NCI-H748 treated with DMSO at 0.1 percent for 48 hours (cell line): ENCODE results near the gene NPC2.
"Not testable (repeated sequence)": the region's sequence is repeated elsewhere in the genome, so short reads cannot be mapped to it uniquely, and the experiment has no call there.

Experiments
- DNase-seq: peaks from one replicate; lab custom pipeline; 2025; lab: John Stamatoyannopoulos, UW

NPC2 gene

GRCh38 chr14:74492776-74493342 is at the start of gene NPC2:
NPC2 (minus strand) TSS chr14:74493305; CDS start chr14:74493274, 31 bp downstream.
- no peak for DNase-seq

- no peak for DNase-seq
Measured at GRCh38 chr14:74542056-74542685, 49.1 kb upstream of the NPC2 start.

GRCh38 chr14:74541225-74541624 is 48.1 kb upstream of the NPC2 start:
- no peak for DNase-seq

DNA sequence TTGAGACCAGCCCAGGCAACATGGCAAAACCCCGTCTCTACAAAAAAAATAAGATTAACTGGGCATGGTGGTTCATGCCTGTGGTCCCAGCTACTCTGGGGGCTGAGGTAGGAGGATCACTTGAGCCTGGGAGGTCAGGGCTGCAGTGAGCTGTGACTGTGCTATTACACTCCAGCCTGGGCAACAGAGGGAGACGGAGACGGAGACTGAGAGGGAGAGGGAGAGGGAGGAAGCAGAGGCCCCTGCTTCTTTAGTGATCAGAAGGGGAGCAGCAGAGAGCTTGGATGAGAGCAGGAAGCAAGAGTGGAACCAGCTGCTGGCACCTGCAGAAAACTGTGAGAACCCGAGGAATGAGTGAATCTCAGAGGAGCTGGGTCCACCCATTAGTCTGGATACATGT is 46.4 kb upstream of the NPC2 start:
- DNase-seq, result no peak

- DNase-seq, result no peak
Measured at GRCh38 chr14:74538411-74539391, 45.6 kb upstream of the NPC2 start.

DNA sequence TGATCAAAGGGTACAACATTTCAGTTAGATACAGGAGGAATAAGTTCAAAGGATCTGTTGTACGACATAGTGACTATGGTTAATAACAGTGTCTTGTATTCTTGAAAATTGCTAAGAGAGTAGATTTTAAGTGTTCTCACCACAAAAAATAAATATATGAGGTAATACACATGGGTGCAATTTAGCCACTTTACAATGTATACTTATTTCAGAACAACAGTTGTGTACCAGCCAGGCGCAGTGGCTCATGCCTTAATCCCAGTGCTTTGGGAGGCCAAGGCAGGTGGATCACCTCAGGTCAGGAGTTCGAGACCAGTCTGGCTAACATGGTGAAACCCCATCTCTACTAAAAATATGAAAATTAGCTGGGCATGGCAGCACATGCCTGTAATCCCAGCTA is 43.2 kb upstream of the NPC2 start:
- not testable (repeated sequence) for DNase-seq

GRCh38 chr14:74535756-74536325 is 42.7 kb upstream of the NPC2 start:
- DNase-seq, result no peak

DNA sequence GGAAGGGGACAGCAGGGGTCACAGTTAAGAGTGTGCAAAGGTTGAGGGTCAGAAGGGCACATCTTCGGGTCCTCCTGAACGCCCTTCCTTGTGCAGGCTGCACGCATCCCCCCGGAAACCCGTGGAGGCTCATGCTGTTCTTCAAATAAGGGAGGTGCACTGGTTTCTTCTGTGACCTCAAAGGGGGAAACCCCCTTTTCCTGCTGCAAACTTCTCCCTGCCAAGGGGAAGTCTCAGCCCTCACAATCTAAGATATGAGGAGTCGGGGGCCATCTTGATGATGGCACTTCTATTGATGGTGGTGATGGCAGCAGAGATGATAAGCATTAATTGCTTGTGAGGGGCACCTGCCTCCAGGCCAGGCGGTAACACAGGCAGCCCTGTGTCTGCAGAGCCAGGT is 40.5 kb upstream of the NPC2 start:
- DNase-seq, result no peak

DNA sequence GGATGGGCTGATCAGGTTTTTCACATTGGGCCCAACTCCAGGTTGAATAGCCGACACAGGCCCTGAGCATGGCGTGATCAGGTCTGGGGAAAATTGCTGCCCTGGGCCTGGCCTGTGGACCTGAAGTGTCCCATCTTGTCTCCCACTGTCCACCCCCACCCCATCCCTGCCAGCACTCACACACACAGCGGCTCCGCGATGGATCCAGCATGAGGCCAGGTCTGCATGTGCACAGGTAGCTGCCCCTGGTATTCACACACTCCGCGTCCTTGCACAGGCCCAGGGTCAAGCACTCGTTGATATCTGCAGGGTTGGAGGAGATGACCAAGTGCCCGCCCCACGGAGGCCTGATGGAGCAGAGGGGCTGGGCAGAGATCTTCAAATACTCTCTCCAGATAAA is 39.1 kb upstream of the NPC2 start:
- no peak for DNase-seq

GRCh38 chr14:74531467-74531866 is 38.4 kb upstream of the NPC2 start:
- no peak for DNase-seq

- no peak for DNase-seq
Measured at GRCh38 chr14:74531006-74531405, 37.9 kb upstream of the NPC2 start.

GRCh38 chr14:74528886-74529285 is 35.8 kb upstream of the NPC2 start:
- no peak for DNase-seq

DNA sequence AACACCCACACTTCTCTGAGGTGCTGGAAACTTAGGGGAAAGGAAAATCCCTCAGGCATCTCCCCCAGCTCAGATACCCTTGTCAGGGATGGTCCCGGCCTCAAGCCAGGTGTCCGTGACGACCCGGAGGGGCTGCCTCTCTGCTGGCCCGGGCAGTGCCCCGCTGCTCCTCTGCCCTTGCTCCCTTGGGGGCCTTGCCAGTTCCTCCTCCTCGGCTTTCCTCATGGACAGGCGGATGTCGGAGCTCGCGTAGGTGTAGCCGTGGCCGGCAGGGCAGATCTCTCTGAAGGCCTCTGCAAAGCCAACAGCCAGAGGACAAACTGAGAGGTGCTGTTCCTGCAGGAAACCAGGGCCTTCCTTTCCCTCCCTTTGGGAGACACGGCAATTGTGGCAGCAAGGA is 35.3 kb upstream of the NPC2 start:
- DNase-seq, result no peak

DNA sequence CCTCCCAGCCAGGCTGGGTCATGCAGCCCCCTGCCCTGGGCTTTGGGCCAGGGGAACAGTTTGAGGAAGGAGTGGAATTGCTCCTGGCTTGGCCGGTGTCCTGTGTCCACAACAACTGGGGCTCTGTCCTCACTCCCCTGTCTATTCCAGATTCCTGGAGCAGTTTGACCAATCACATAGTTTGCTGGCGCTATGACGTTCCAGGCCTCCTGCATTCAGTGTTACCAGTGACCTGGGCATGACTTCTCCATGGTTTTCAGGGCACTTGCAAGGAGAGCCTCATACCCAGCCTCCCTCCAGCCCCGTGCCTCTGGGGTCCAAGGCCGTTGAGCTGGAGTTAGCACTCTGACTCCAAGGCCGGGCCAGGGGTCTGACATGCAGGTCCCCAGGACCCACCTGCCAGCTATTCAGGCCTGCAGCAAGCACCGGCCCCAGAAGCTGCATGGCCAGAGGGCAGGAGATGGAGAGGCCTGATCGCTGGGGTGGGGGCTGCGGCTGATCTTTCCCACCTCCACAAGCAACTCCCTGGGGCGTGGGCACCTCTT is 34.7 kb upstream of the NPC2 start:
- no peak for DNase-seq

- no peak for DNase-seq
Measured at GRCh38 chr14:74526854-74527585, 33.9 kb upstream of the NPC2 start.

GRCh38 chr14:74525361-74525851 is 32.3 kb upstream of the NPC2 start:
- no peak for DNase-seq

- DNase-seq, result no peak
Measured at GRCh38 chr14:74524812-74525135, 31.7 kb upstream of the NPC2 start.

- DNase-seq, result no peak
Measured at GRCh38 chr14:74524076-74524811, 31.1 kb upstream of the NPC2 start.

DNA sequence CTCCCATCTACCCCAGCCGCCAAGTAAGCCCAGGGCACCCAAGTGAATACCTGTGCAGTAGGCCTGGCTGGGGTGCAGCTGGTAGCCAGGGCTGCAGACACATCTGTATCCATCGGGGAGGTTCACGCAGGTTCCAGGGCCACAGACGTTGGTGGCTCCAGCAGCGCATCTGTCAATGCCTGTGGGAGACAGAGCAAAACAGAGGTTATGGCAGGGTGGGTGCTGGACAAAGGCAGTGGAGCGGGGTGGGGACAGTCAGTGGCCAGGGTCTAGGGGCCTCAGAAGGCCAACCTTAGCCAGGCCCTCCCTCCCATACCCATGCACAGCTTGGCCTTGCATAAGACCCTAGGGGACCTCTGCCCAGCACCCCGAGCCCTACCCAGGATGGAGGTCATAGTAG is 29.6 kb upstream of the NPC2 start:
- DNase-seq, result no peak

DNA sequence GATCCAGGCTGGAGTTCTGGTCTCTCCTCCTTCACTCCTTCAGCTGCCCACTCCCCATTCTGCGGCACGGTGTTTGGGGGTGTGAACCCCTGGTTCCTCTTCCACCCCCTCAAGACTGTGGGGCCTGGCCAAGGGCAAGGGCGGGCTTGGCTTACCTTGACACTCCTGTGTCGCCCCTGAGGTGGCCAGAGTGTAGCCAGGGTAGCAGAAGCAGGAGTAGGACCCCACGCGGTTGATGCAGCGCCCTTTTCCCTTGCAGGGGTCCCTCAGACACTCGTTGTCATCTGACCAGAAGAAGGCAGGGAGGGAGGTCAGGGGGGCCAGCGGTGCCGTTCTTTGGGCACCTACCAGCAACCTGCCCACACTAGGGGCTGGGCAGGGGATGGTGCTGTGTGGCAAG is 28.7 kb upstream of the NPC2 start:
- DNase-seq, result no peak
